ENCODE data around the gene ZNF775.

Gene ZNF775

DNA sequence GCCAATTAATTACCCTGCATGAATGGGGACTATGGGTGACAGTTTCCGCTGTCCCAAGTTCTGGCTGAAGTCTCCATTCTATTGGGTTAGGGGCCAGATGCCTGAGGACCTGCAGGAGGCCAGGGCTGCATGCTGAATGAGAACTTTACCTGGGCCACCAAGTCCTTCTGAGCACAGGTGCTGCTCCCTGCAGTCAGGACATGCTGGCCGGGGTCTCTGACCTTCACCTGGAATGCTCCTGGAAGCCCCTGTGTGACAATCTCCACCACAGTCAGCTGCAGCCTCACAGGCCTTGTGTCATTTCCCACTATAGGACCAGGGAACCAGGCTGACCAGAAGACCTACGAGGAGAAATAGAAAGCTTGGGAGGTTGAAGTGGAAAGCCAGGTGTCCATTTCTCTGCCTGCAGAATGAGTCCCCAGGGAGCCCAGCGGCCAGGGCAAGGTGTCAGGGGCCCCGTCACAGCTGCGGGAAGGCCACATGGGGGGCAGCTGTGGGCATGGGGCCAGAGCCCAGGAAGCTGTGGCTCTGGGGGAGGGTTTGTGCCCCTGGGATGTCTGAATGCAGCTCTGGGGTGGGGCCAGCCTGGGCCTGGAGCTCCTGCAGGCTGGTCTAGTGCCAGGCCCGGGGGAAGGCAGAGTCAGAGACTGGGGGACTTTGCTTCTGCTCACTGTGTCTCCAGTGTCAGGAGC lies 65.7 kb downstream of the ZNF775 start:
- FAIRE-seq = no peak

DNA sequence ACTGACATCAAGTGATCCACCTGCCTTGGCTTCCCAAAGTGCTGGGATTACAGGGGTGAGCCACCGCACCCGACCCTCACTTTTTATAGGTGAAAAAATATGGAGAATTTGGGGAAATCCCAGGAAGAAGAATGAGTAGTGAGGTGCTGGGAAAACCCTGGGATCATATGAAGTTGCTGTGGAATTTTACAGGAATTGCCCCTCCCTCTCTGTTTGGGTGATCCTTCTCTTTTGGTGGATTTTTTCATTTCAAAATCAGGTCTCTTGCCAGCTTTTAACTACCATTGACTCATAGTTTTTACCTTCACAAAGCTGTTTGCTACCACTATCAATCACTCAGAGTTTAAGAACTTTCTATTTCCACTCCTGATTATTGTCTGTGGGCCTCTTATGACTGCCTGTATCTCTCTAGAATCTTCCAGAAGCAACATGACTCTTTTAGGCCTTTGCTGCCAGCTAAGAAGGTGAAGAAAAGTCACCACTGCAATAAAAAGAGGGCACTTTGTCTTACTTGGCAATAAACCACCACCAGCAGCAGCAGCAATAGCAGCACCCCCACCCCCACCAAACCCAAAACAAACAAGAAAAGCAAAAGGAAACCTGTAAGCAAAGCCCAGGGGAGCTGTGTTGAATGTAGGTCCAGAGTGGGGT lies 67.3 kb downstream of the ZNF775 start:
- no peak for FAIRE-seq
